ENCODE data around the gene SLC3A2. TPM values are rescaled to one million over a fixed set of nuclear protein-coding genes. Genes with fewer than 3 reads are reported as not detected.

The SLC3A2 gene
- total RNA-seq, 3 donors from 2014 or later (not counting 1 experiment from before 2014, with no cell fraction given) = 200 to 235 (median 207) TPM

- H3K4me1 ChIP-seq (ENCODE audit: control insufficient read depth, insufficient read depth, low read length) = peaks cover 12% of the 10 kb centered on the region
- Mint-ChIP-seq H3K27ac (no peak overlapping the region), H3K36me3 (no peaks in the 10 kb centered on the region), H3K4me1 (peaks cover 0 to 8% of the 10 kb centered on the region in 2 donors), H3K9me3 (no peaks in the 10 kb centered on the region), H3K4me3 (no peak overlapping the region), H3K27me3 (ENCODE audit: low read depth in 2 of 2) (peaks cover 44 to 49% of the 10 kb centered on the region in 2 donors)
- 68% methylated on average over 1 of the region's 1 CpG for WGBS (ENCODE audit: insufficient coverage)
- no peak for ATAC-seq
- H3K27me3 ChIP-seq (ENCODE audit: control insufficient read depth, insufficient read depth, low read length) = peaks cover 28% of the 10 kb centered on the region
- no peak overlapping the region for H3K27ac ChIP-seq (ENCODE audit: low read length)
- H3K4me3 ChIP-seq (ENCODE audit: low read length) = no peak overlapping the region
- no peaks in the 10 kb centered on the region for H3K9me3 ChIP-seq (ENCODE audit: control insufficient read depth, insufficient read depth, low read length)
- TF ChIP-seq, protein P1, sequence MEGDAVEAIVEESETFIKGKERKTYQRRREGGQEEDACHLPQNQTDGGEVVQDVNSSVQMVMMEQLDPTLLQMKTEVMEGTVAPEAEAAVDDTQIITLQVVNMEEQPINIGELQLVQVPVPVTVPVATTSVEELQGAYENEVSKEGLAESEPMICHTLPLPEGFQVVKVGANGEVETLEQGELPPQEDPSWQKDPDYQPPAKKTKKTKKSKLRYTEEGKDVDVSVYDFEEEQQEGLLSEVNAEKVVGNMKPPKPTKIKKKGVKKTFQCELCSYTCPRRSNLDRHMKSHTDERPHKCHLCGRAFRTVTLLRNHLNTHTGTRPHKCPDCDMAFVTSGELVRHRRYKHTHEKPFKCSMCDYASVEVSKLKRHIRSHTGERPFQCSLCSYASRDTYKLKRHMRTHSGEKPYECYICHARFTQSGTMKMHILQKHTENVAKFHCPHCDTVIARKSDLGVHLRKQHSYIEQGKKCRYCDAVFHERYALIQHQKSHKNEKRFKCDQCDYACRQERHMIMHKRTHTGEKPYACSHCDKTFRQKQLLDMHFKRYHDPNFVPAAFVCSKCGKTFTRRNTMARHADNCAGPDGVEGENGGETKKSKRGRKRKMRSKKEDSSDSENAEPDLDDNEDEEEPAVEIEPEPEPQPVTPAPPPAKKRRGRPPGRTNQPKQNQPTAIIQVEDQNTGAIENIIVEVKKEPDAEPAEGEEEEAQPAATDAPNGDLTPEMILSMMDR (IDR thresholded peaks at IDR 0.05) = no peak
- intact Hi-C loops (cut with micrococcal nuclease) = no loop called here
- H3K36me3 ChIP-seq (ENCODE audit: control insufficient read depth, insufficient read depth, low read length) = no peaks in the 10 kb centered on the region
- DNase-seq = no peak
Observed at GRCh38 chr11:62930666-62931065, 50.0 kb downstream of the SLC3A2 start.

- TF ChIP-seq, protein P1 (IDR thresholded peaks at IDR 0.05) = no peak
- no peaks in the 10 kb centered on the region for H3K36me3 Mint-ChIP-seq
- Histone ChIP-seq H3K4me1 (ENCODE audit: control insufficient read depth, insufficient read depth, low read length) (peaks cover 2% of the 10 kb centered on the region), H3K27ac (ENCODE audit: low read length) (no peak overlapping the region), H3K9me3 (ENCODE audit: control insufficient read depth, insufficient read depth, low read length) (no peaks in the 10 kb centered on the region), H3K36me3 (ENCODE audit: control insufficient read depth, insufficient read depth, low read length) (no peaks in the 10 kb centered on the region), H3K27me3 (ENCODE audit: control insufficient read depth, insufficient read depth, low read length) (peaks cover 21% of the 10 kb centered on the region), H3K4me3 (ENCODE audit: low read length) (no peak overlapping the region)
- DNase-seq (no peak), ATAC-seq (no peak)
- intact Hi-C loops (cut with micrococcal nuclease) = no loop called here
- H3K4me1 Mint-ChIP-seq = no peaks in the 10 kb centered on the region
- H3K9me3 Mint-ChIP-seq = no peaks in the 10 kb centered on the region
- H3K27ac Mint-ChIP-seq = no peak overlapping the region
- no peak overlapping the region for H3K4me3 Mint-ChIP-seq
- peaks cover 36 to 41% of the 10 kb centered on the region in 2 donors for H3K27me3 Mint-ChIP-seq (ENCODE audit: low read depth in 2 of 2)
- 85% methylated on average over 7 of the region's 8 CpGs for WGBS (ENCODE audit: insufficient coverage)
Observed at GRCh38 chr11:62931499-62932278, 51.0 kb downstream of the SLC3A2 start.

GRCh38 chr11:62933285-62933684 is 52.6 kb downstream of the SLC3A2 start:
- Mint-ChIP-seq H3K36me3 (no peaks in the 10 kb centered on the region), H3K4me1 (no peaks in the 10 kb centered on the region), H3K27ac (no peak overlapping the region), H3K9me3 (no peaks in the 10 kb centered on the region), H3K27me3 (ENCODE audit: low read depth in 2 of 2) (peaks cover 30 to 31% of the 10 kb centered on the region in 2 donors), H3K4me3 (no peak overlapping the region)
- peaks cover 6% of the 10 kb centered on the region for H3K27me3 ChIP-seq (ENCODE audit: control insufficient read depth, insufficient read depth, low read length)
- no peaks in the 10 kb centered on the region for H3K36me3 ChIP-seq (ENCODE audit: control insufficient read depth, insufficient read depth, low read length)
- DNase-seq = no peak
- no peaks in the 10 kb centered on the region for H3K4me1 ChIP-seq (ENCODE audit: control insufficient read depth, insufficient read depth, low read length)
- intact Hi-C loops (cut with micrococcal nuclease) = no loop called here
- H3K9me3 ChIP-seq (ENCODE audit: control insufficient read depth, insufficient read depth, low read length) = no peaks in the 10 kb centered on the region
- WGBS (ENCODE audit: insufficient coverage) = 85% methylated on average over 13 of the region's 13 CpGs
- no peak overlapping the region for H3K4me3 ChIP-seq (ENCODE audit: low read length)
- H3K27ac ChIP-seq (ENCODE audit: low read length) = no peak overlapping the region
- TF ChIP-seq, protein P1 (IDR thresholded peaks at IDR 0.05) = no peak
- no peak for ATAC-seq

Measured in natural killer cell (primary cell).